Measurements from ENCODE around the gene ITGA11.

The ITGA11 gene

DNA sequence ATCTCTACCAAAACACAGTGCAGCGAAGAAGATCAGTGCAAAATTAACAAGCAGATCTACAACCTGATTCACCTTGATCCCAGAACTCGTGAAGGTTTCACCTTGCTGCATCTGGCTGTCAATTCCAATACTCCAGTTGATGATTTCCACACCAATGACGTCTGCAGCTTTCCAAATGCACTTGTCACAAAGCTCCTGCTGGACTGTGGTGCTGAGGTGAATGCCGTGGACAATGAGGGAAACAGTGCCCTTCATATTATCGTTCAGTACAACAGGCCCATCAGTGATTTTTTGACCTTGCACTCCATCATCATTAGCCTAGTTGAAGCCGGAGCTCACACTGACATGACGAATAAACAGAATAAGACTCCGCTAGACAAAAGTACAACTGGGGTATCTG is 141.2 kb downstream of the ITGA11 start:
- H3K36me3 ChIP-seq (replicated peaks): peaks cover 12% of the 10 kb centered on the region
- no peaks in the 10 kb centered on the region for H3K27me3 ChIP-seq (replicated peaks)
- no peak for DNase-seq
- no peak overlapping the region for H3K27ac ChIP-seq
- H3K4me3 ChIP-seq (ENCODE audit: low read depth, low read length): no peak overlapping the region
- TF ChIP-seq, protein P1, sequence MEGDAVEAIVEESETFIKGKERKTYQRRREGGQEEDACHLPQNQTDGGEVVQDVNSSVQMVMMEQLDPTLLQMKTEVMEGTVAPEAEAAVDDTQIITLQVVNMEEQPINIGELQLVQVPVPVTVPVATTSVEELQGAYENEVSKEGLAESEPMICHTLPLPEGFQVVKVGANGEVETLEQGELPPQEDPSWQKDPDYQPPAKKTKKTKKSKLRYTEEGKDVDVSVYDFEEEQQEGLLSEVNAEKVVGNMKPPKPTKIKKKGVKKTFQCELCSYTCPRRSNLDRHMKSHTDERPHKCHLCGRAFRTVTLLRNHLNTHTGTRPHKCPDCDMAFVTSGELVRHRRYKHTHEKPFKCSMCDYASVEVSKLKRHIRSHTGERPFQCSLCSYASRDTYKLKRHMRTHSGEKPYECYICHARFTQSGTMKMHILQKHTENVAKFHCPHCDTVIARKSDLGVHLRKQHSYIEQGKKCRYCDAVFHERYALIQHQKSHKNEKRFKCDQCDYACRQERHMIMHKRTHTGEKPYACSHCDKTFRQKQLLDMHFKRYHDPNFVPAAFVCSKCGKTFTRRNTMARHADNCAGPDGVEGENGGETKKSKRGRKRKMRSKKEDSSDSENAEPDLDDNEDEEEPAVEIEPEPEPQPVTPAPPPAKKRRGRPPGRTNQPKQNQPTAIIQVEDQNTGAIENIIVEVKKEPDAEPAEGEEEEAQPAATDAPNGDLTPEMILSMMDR (IDR thresholded peaks at IDR 0.05; ENCODE audit: low read depth, low read length, missing control alignments): no peak
- in situ Hi-C loops (cut with HindIII; ENCODE audit: low pct_ligation_motif_present, low sequenced_read_pairs): no loop called here

DNA sequence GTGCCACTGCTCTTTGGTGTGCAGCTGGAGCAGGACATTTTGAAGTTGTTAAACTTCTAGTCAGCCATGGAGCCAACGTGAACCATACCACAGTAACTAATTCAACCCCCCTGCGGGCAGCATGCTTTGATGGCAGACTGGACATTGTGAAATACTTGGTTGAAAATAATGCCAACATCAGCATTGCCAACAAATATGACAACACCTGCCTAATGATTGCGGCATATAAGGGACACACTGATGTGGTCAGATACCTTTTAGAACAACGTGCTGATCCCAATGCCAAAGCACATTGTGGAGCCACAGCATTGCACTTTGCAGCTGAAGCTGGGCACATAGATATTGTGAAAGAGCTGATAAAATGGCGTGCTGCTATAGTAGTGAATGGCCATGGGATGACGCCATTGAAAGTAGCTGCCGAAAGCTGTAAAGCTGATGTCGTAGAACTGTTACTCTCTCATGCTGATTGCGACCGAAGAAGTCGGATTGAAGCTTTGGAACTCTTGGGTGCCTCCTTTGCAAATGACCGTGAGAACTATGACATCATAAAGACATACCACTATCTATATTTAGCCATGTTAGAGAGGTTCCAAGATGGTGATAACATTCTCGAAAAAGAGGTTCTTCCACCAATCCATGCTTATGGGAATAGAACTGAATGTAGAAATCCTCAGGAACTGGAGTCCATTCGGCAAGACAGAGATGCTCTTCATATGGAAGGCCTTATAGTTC is 142.2 kb downstream of the ITGA11 start:
- H3K27me3 ChIP-seq (replicated peaks): no peaks in the 10 kb centered on the region
- H3K36me3 ChIP-seq (replicated peaks): peaks cover 13% of the 10 kb centered on the region
- H3K27ac ChIP-seq: no peak overlapping the region
- no peak overlapping the region for H3K4me3 ChIP-seq (ENCODE audit: low read depth, low read length)
- TF ChIP-seq, protein P1 (IDR thresholded peaks at IDR 0.05; ENCODE audit: low read depth, low read length, missing control alignments): no peak
- in situ Hi-C loops (cut with HindIII; ENCODE audit: low pct_ligation_motif_present, low sequenced_read_pairs): no loop called here
- no peak for DNase-seq

DNA sequence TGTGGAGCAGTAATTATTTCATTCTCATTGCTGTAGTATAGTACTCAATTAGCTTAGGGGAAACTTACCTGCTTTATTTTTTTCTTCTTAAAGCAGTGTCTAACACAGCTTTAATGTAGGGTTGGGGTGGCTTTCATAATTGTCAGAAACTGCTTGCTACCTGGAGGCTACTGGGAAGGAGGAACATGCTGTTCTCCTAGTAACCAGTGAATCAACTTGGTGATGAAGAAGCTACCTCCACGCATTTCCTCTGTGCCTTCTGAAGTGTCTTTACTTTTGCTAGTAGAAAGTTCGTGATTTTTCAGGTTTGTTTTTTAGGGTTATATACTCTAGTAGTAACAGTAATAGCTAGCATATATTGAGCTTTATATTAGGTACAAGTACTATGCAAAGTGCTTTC is 142.9 kb downstream of the ITGA11 start:
- Histone ChIP-seq H3K27ac (no peak overlapping the region), H3K27me3 (replicated peaks) (no peaks in the 10 kb centered on the region), H3K36me3 (replicated peaks) (peaks cover 16% of the 10 kb centered on the region), H3K4me3 (ENCODE audit: low read depth, low read length) (no peak overlapping the region)
- no peak for DNase-seq
- TF ChIP-seq, protein P1 (IDR thresholded peaks at IDR 0.05; ENCODE audit: low read depth, low read length, missing control alignments): no peak
- in situ Hi-C loops (cut with HindIII; ENCODE audit: low pct_ligation_motif_present, low sequenced_read_pairs): no loop called here

DNA sequence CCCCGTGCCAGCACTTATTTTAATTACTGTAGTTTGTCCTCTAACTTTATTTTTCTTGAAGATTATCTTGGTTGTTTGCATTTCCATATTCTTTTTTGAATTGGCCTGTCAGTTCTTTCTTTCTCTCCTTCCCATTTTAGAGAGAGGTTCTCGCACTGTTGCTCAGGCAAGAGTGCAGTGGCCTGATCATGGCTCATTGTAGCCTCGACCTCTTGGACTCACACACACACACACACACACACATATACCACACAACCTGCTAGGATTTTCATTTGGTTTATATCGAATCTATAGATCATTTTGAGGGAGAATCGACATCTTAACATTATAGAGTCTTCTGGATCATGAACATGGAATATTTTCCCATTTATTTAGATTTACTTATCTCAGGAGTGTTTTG is 145.7 kb downstream of the ITGA11 start:
- no peak for DNase-seq
- H3K4me3 ChIP-seq (ENCODE audit: low read depth, low read length): no peak overlapping the region
- H3K27ac ChIP-seq: no peak overlapping the region
- TF ChIP-seq, protein P1 (IDR thresholded peaks at IDR 0.05; ENCODE audit: low read depth, low read length, missing control alignments): no peak
- H3K36me3 ChIP-seq (replicated peaks): peaks cover 16% of the 10 kb centered on the region
- in situ Hi-C loops (cut with HindIII; ENCODE audit: low pct_ligation_motif_present, low sequenced_read_pairs): no loop called here
- H3K27me3 ChIP-seq (replicated peaks): no peaks in the 10 kb centered on the region

DNA sequence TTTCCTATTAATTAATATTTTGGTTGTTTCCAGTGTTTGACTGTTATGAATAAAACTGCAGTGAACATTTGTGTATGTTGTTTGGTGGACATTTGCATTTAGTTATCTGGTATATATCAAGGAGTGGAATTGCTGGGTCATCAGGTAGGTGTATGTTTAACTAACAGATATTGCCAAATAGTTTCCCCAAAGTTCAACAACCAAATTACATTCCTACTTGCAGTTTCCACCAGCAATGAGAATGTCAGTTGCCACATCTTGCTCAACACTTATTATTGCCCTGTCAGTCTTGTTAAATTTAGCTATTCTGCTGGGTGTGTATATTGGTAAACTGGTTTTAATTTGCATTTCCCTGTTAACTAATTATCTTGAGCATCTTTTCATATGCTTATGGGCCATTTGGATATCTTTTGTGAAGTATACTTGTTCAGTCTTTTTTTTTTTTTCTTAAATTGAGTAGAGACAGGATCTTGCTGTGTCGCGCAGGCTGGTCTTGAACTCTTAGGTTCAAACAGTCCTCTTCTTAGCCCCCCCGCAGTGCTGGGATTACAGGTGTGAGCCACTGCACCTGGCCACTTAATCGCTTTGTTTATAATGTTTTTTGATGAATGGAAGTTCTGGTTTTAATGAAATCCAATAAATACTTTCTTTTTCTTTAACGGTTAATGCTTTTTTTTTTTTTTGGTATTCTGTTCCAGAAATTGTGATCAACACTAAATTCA is 146.5 kb downstream of the ITGA11 start:
- DNase-seq: no peak
- Histone ChIP-seq H3K27me3 (replicated peaks) (no peaks in the 10 kb centered on the region), H3K27ac (no peak overlapping the region), H3K36me3 (replicated peaks) (peaks cover 12% of the 10 kb centered on the region), H3K4me3 (ENCODE audit: low read depth, low read length) (no peak overlapping the region)
- TF ChIP-seq, protein P1 (IDR thresholded peaks at IDR 0.05; ENCODE audit: low read depth, low read length, missing control alignments): no peak
- in situ Hi-C loops (cut with HindIII; ENCODE audit: low pct_ligation_motif_present, low sequenced_read_pairs): no loop called here

Measured in brain microvascular endothelial cell (primary cell).